IMR-90 (cell line): ENCODE measurements around the gene SLC3A2. TPM values are rescaled to one million over a fixed set of nuclear protein-coding genes. Genes with fewer than 3 reads are reported as not detected.

ENCODE experiments used
- ATAC-seq: fragments of 200-7000 bp; cut with Tn5 transposase; 2 replicates; pipeline ENCODE4 v1.9.1; 2020; ENCODE audit warnings: low read depth, mild to moderate bottlenecking, moderate library complexity
- BruUV-seq: library from RNA; stranded (reverse); fragments of 400-500 nt; replicated peaks from 2 replicates; lab custom pipeline; 2021; lab: Mats Ljungman, UMichigan
- CTCF ChIA-PET: fragments of 300-600 bp; formaldehyde crosslinking; extraction: SDS; loops from one replicate; lab custom pipeline; 2021; ENCODE audit warnings: antibody characterized with exemption; lab: Yijun Ruan, JAX
- POLR2A ChIA-PET: fragments of 300-600 bp; sonication (Branson Sonifier 250); formaldehyde crosslinking; loops from one replicate; lab custom pipeline; 2022; ENCODE audit warnings: antibody characterized with exemption; ENCODE audit not compliant: unreplicated experiment; lab: Charles Lee
- DNase-seq: peaks from one replicate; pipeline ENCODE4 v3.0.0; 2013
- H2AFZ ChIP-seq: replicated peaks from 2 replicates; pipeline ENCODE3; 2013; ENCODE audit warnings: low read length, mild to moderate bottlenecking; ENCODE audit not compliant: poor library complexity
- H2AK5ac ChIP-seq: 2 replicates; pipeline ENCODE4 v1.6.1; 2013; ENCODE audit warnings: low read depth, low read length, inconsistent platforms
- H2AK9ac ChIP-seq: replicated peaks from 2 replicates; pipeline ENCODE3; 2013; ENCODE audit warnings: mild to moderate bottlenecking, low read depth, low read length, moderate library complexity; ENCODE audit not compliant: poor library complexity
- H2BK120ac ChIP-seq: 2 replicates; pipeline ENCODE4 v1.6.1; 2013; ENCODE audit warnings: low read depth, low read length, inconsistent platforms
- H2BK15ac ChIP-seq: 3 replicates; pipeline ENCODE4 v1.6.1; 2013; ENCODE audit warnings: low read depth, low read length, inconsistent platforms
- H2BK20ac ChIP-seq: 2 replicates; pipeline ENCODE4 v1.6.1; 2013; ENCODE audit warnings: low read depth, mild to moderate bottlenecking, inconsistent platforms, low read length, moderate library complexity
- H2BK5ac ChIP-seq: 2 replicates; pipeline ENCODE4 v1.6.1; 2013; ENCODE audit warnings: mild to moderate bottlenecking, low read depth, low read length, inconsistent platforms; ENCODE audit not compliant: poor library complexity, severe bottlenecking
- H3K14ac ChIP-seq: replicated peaks from 2 replicates; pipeline ENCODE4 v1.6.1; 2013; ENCODE audit warnings: low read depth, low read length, inconsistent platforms
- H3K18ac ChIP-seq: 2 replicates; pipeline ENCODE4 v1.6.1; 2013; ENCODE audit warnings: low read depth, low read length, control low read depth
- H3K23ac ChIP-seq: 2 replicates; pipeline ENCODE4 v1.6.1; 2013; ENCODE audit warnings: low read depth, low read length, inconsistent platforms
- H3K27ac ChIP-seq: 2 replicates; pipeline ENCODE4 v1.5.1; 2013; ENCODE audit warnings: mild to moderate bottlenecking, control low read depth, low read length; ENCODE audit not compliant: insufficient read depth
- H3K27me3 ChIP-seq: 2 replicates; pipeline ENCODE4 v1.6.1; 2013; ENCODE audit warnings: low read length; ENCODE audit not compliant: control insufficient read depth, insufficient read depth
- H3K36me3 ChIP-seq: 2 replicates; pipeline ENCODE4 v1.6.1; 2013; ENCODE audit warnings: low read length, mixed read lengths; ENCODE audit not compliant: control insufficient read depth, insufficient read depth
- H3K4ac ChIP-seq: 2 replicates; pipeline ENCODE4 v1.6.1; 2013; ENCODE audit warnings: low read depth, low read length, inconsistent platforms
- H3K4me1 ChIP-seq: 2 replicates; pipeline ENCODE4 v1.6.1; 2013; ENCODE audit warnings: low read length, mixed read lengths; ENCODE audit not compliant: control insufficient read depth, insufficient read depth
- H3K4me2 ChIP-seq: 2 replicates; pipeline ENCODE4 v1.6.1; 2013; ENCODE audit warnings: low read depth, mild to moderate bottlenecking, control low read depth, low read length, moderate library complexity
- H3K4me3 ChIP-seq: 2 replicates; pipeline ENCODE4 v1.5.1; 2013; ENCODE audit warnings: low read depth, mild to moderate bottlenecking, control low read depth, low read length, moderate library complexity; ENCODE audit not compliant: insufficient read depth
- H3K56ac ChIP-seq: 2 replicates; pipeline ENCODE4 v1.6.1; 2013; ENCODE audit warnings: low read length, inconsistent platforms; ENCODE audit not compliant: insufficient read depth; ENCODE audit errors: extremely low read depth
- H3K79me1 ChIP-seq, 2 experiments: 2 replicates each; pipeline ENCODE4 v1.6.1; 2013; ENCODE audit warnings: low read length in 2 of 2, inconsistent platforms in 1 of 2, low read depth in 1 of 2
- H3K9ac ChIP-seq: 2 replicates; pipeline ENCODE4 v1.6.1; 2013; ENCODE audit warnings: low read depth, low read length, control low read depth
- H3K9me1 ChIP-seq: 2 replicates; pipeline ENCODE4 v1.6.1; 2013; ENCODE audit warnings: low read length, inconsistent platforms; ENCODE audit not compliant: insufficient read depth
- H3K9me3 ChIP-seq: 2 replicates; pipeline ENCODE4 v1.6.1; 2013; ENCODE audit warnings: low read length; ENCODE audit not compliant: control insufficient read depth, insufficient read depth
- H4K20me1 ChIP-seq: 2 replicates; pipeline ENCODE4 v1.6.1; 2013; ENCODE audit warnings: low read length, inconsistent platforms; ENCODE audit not compliant: insufficient read depth
- H4K5ac ChIP-seq: 2 replicates; pipeline ENCODE4 v1.6.1; 2013; ENCODE audit warnings: mild to moderate bottlenecking, low read depth, low read length, control low read depth
- H4K8ac ChIP-seq, 2 experiments: 2 replicates each; pipeline ENCODE4 v1.6.1; 2013; ENCODE audit warnings: low read depth in 2 of 2, low read length in 2 of 2, control low read depth in 1 of 2, inconsistent platforms in 1 of 2
- H4K91ac ChIP-seq: 2 replicates; pipeline ENCODE4 v1.6.1; 2013; ENCODE audit warnings: low read depth, low read length, inconsistent platforms; ENCODE audit not compliant: insufficient read depth
- BHLHE40 ChIP-seq: fragments of 150-350 bp; IDR thresholded peaks from 2 replicates; pipeline ENCODE4 v1.6.1; 2016; ENCODE audit warnings: mild to moderate bottlenecking, low read depth, low read length
- CHD1 ChIP-seq: IDR thresholded peaks from 2 replicates; pipeline ENCODE4 v1.6.1; 2012; ENCODE audit warnings: low read depth, low read length, improper control_type of control experiment
- FOS ChIP-seq: fragments of 150-350 bp; IDR thresholded peaks from 2 replicates; pipeline ENCODE4 v1.6.1; 2016; ENCODE audit warnings: low read depth, low read length
- MXI1 ChIP-seq: IDR thresholded peaks from 2 replicates; pipeline ENCODE4 v1.6.1; 2012; ENCODE audit warnings: low read depth, mild to moderate bottlenecking, low read length, moderate library complexity, borderline replicate concordance
- NFE2L2 ChIP-seq: fragments of 150-350 bp; IDR thresholded peaks from 2 replicates; pipeline ENCODE4 v1.6.1; 2016; ENCODE audit warnings: low read depth, mild to moderate bottlenecking, low read length
- WGBS, 2 experiments: methylation state at CpG; one replicate each; pipeline versions ENCODE4 v1.1.5 to v1.1.7; 2013; ENCODE audit warnings: missing lambda C conversion rate in 2 of 2; ENCODE audit not compliant: insufficient read length in 1 of 2; ENCODE audit errors: extremely low coverage in 2 of 2; 5-methylcytosine and 5-hydroxymethylcytosine counted together
- dilution Hi-C: fragments of 300-500 bp; cut with HindIII; formaldehyde crosslinking; loops from one replicate; pipeline ENCODE4 v1.14.3; 2018; ENCODE audit warnings: low sequenced_read_pairs; ENCODE audit not compliant: unreplicated experiment
- in situ Hi-C: fragments of 300-500 bp; cut with MboI; formaldehyde crosslinking; loops from 3 replicates; pipeline ENCODE4 v1.14.3; 2019; ENCODE audit warnings: low sequenced_read_pairs, inconsistent platforms, mixed read lengths
- intact Hi-C: fragments of 100-400 bp; cut with micrococcal nuclease; formaldehyde crosslinking; loops from 2 replicates; pipeline ENCODE4 v1.10.0; 2022
- polyA plus RNA-seq, 3 experiments: library from polyadenylated mRNA; depleted of rRNA; stranded (reverse); fragments of >200 nt; gene quantifications; 2 replicates each; pipeline ENCODE4 v1.2.3, GENCODE V29; 2012; ENCODE audit warnings: low replicate concordance in 1 of 3
- total RNA-seq: library from RNA; depleted of rRNA; stranded (reverse); fragments of >200 nt; gene quantifications from 2 replicates; pipeline ENCODE4 v1.2.3, GENCODE V29; 2012

Gene SLC3A2
- total and polyA plus RNA-seq, 2 of the 4 experiments (the other 2 are of a cell fraction): 140 to 239 TPM

GRCh38 chr11:62923601-62924411 lies 43.1 kb downstream of the SLC3A2 start:
- no peak overlapping the region for H3K4ac ChIP-seq
- in situ Hi-C loops (no loop called here), dilution Hi-C loops (no loop called here), intact Hi-C loops (no loop called here)
- H2BK5ac ChIP-seq: no peak overlapping the region
- peaks cover 91% of the 10 kb centered on the region for H3K27me3 ChIP-seq
- DNase-seq (no peak), ATAC-seq (no peak)
- no peak overlapping the region for H3K4me3 ChIP-seq
- no peak overlapping the region for H3K23ac ChIP-seq
- H2AK5ac ChIP-seq: no peak overlapping the region
- no peaks in the 10 kb centered on the region for H3K79me1 ChIP-seq
- H2AK9ac ChIP-seq: no peak overlapping the region
- no peaks in the 10 kb centered on the region; the same call in 1 of the 2 replicates for H3K9me3 ChIP-seq
- H3K14ac ChIP-seq: no peak overlapping the region
- H2BK20ac ChIP-seq: no peak overlapping the region
- H4K8ac ChIP-seq: no peak overlapping the region
- POLR2A ChIA-PET: interaction anchor here (0.6 kb wide), 2 partner anchors 23 to 28 kb away, joined by 5 to 9 read pairs; no protein-coding TSS in a partner anchor
- peak overlapping the region; percentile 70 for H3K4me2 ChIP-seq
- no peak overlapping the region for H2BK15ac ChIP-seq
- H4K91ac ChIP-seq: no peak overlapping the region
- H3K27ac ChIP-seq: no peak overlapping the region
- TF ChIP-seq MXI1 (no peak), BHLHE40 (0 out of 2 replicates have a peak, but pooled peaks have one; percentile 31), FOS (no peak), NFE2L2 (no peak), CHD1 (no peak)
- H2AFZ ChIP-seq: peak overlapping the region; percentile 33
- no peak overlapping the region for H3K9ac ChIP-seq
- no peak overlapping the region for H2BK120ac ChIP-seq
- no peak overlapping the region for H4K5ac ChIP-seq
- H3K9me1 ChIP-seq: no peaks in the 10 kb centered on the region
- BruUV-seq: no TSS peak
- no peaks in the 10 kb centered on the region for H4K20me1 ChIP-seq
- H3K36me3 ChIP-seq: no peaks in the 10 kb centered on the region
- H3K56ac ChIP-seq: no peak overlapping the region
- WGBS, 2 experiments: 1% methylated on average over 17 of the region's 52 CpGs; no CpG with 5 or more reads in 1 of the 2 experiments
- CTCF ChIA-PET: interaction anchor here (0.6 kb wide), 2 partner anchors 112 to 248 kb away, joined by 3 read pairs; no protein-coding TSS in a partner anchor
- no peak overlapping the region for H3K18ac ChIP-seq
- peaks cover 8% of the 10 kb centered on the region; the same call in 1 of the 2 replicates for H3K4me1 ChIP-seq
